M059J (cell line): ENCODE data around the gene AGFG2. TPM values are rescaled to one million over a fixed set of nuclear protein-coding genes. Genes with fewer than 3 reads are reported as not detected.

Experiments
- DNase-seq: peaks from one replicate; pipeline ENCODE4 v3.0.0-alpha.2; 2012; ENCODE audit warnings: low read depth
- total RNA-seq: library from RNA; depleted of rRNA; stranded (reverse); fragments of >200 nt; shearing (Covaris generic); gene quantifications from 2 replicates; pipeline ENCODE4 v1.2.3, GENCODE V29; 2014; rRNA removed

The AGFG2 gene
- total RNA-seq, 1 experiment from 2014 or later: 24.0 TPM

- peak; percentile 100 for DNase-seq
These were observed 73.2 kb downstream of the AGFG2 start, which contains the start of gene MOSPD3 for GRCh38 chr7:100611983-100612729. TSS of gene MOSPD3 (plus strand) at chr7:100612540. CDS start at chr7:100612792, 252 bp downstream.

GRCh38 chr7:100612730-100613390, 73.9 kb downstream of the AGFG2 start:
- no peak for DNase-seq

GRCh38 chr7:100613412-100614175, 74.6 kb downstream of the AGFG2 start:
- DNase-seq: no peak

GRCh38 chr7:100614308-100614861, 75.4 kb downstream of the AGFG2 start:
- peak; percentile 27 for DNase-seq

Other genes starting within 250 kb of the AGFG2 start
- gene SPDYE3, start 231.5 kb upstream of the AGFG2 start, total RNA-seq: not detected in 2 replicates
- gene PILRB, start 181.1 kb upstream of the AGFG2 start, total RNA-seq: 7.0 and 8.0 TPM in 2 replicates
- gene PILRA, start 165.7 kb upstream of the AGFG2 start, total RNA-seq: 0.54 TPM in 1 of 2 replicates, not detected in the other
- gene ZCWPW1, start 110.5 kb upstream of the AGFG2 start, total RNA-seq: 5.2 and 7.8 TPM in 2 replicates
- 32.7 and 48.2 TPM in 2 replicates for gene MEPCE, start 109.4 kb upstream of the AGFG2 start, total RNA-seq
- 17.7 and 23.7 TPM in 2 replicates for gene PPP1R35, start 102.7 kb upstream of the AGFG2 start, total RNA-seq
- gene SPACDR, start 74.9 kb upstream of the AGFG2 start, total RNA-seq: 2.4 TPM in 1 of 2 replicates, not detected in the other
- gene TSC22D4, start 60.0 kb upstream of the AGFG2 start, total RNA-seq: 28.1 and 43.6 TPM in 2 replicates
- 0.02 TPM in 1 of 2 replicates, not detected in the other for gene NYAP1, start 55.3 kb upstream of the AGFG2 start, total RNA-seq
- gene SAP25, start 34.7 kb downstream of the AGFG2 start, total RNA-seq: not detected in 2 replicates
- 12.2 and 16.0 TPM in 2 replicates for gene LRCH4, start 46.9 kb downstream of the AGFG2 start, total RNA-seq
- 0.05 and 0.44 TPM in 2 replicates for gene FBXO24, start 47.1 kb downstream of the AGFG2 start, total RNA-seq
- 7.8 and 10.3 TPM in 2 replicates for gene PCOLCE, start 63.2 kb downstream of the AGFG2 start, total RNA-seq
- gene MOSPD3, start 73.3 kb downstream of the AGFG2 start, total RNA-seq: 15.6 and 22.0 TPM in 2 replicates
- gene TFR2, start 102.3 kb downstream of the AGFG2 start, total RNA-seq: 1.6 and 1.8 TPM in 2 replicates
- not detected in 2 replicates for gene ACTL6B, start 117.2 kb downstream of the AGFG2 start, total RNA-seq
- 88.6 and 151 TPM in 2 replicates for gene GNB2, start 134.5 kb downstream of the AGFG2 start, total RNA-seq
- 4.0 and 12.2 TPM in 2 replicates for gene GIGYF1, start 155.0 kb downstream of the AGFG2 start, total RNA-seq
- 55.9 and 69.5 TPM in 2 replicates for gene POP7, start 166.9 kb downstream of the AGFG2 start, total RNA-seq
- gene EPO, start 181.3 kb downstream of the AGFG2 start, total RNA-seq: not detected in 2 replicates
- gene ZAN, start 194.4 kb downstream of the AGFG2 start, total RNA-seq: not detected in 2 replicates